IPS DF 19.7 (cell line): Measurements from ENCODE around the gene HRG.
"Not testable (repeated sequence)": the region's sequence is repeated elsewhere in the genome, so short reads cannot be mapped to it uniquely, and the experiment has no call there.

Experiments
- DNase-seq: peaks from one replicate; pipeline ENCODE4 v3.0.0-alpha.2; 2013; ENCODE audit warnings: low read depth, low spot score

Gene HRG

GRCh38 chr3:186680869-186681268, 15.1 kb downstream of the HRG start:
- no peak for DNase-seq

DNA sequence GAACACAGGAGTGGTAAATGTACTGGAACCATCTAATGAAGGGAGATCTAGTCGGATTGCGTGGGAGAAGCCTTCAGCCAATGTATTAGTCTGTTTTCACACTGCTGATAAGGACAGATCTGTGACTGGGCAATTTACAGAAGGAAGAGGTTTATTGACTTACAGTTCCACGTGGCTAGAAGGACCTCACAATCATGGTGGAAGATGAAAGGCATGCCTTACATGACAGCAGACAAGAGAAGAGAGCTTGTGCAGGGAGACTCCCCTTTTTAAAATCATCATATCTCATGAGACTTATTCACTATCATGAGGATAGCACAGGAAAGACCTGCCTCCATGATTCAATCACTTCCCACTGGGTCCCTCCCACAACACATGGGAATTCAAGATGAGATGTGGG, 17.0 kb downstream of the HRG start:
- no peak for DNase-seq

DNA sequence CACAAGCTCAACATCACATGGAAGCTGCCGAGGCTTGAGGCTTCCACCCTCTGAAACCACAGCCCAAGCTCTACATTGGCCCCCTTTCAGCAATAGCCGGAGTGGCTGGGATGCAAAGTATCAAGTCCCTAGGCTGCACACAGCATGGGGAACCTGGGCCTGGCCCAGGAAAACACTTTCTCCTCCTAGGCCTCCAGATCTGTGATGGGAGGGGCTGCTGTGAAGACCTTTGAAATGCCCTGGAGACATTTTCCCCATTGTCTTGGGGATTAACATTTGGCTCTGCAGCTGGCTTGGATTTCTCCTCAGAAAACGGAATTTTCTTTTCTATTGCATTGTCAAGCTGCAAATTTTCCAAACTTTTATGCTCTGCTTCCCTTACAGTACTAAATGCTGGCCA, 18.2 kb downstream of the HRG start:
- DNase-seq: no peak

GRCh38 chr3:186686475-186686874, 20.7 kb downstream of the HRG start:
- not testable (repeated sequence) for DNase-seq

GRCh38 chr3:186687120-186687651, 21.4 kb downstream of the HRG start:
- no peak for DNase-seq

DNA sequence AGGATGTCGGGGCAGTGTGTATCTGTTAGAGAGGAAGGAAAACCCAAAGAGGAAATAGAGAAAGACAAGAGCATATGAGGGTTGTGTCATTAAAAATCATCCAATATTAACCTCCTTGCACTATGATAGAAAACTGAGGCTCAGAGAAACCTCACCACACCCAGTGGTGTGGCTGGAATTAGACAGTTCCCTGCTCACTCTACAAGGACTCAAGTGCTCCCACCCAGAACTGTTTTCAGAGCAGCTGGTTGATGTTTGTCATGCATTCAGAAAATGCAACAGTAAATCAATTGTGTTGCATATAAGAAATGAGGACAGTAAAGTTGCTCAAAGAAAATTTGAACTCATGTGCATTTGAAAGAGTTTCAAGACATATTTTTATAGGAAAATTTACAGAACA, 24.5 kb downstream of the HRG start:
- not testable (repeated sequence) for DNase-seq

DNA sequence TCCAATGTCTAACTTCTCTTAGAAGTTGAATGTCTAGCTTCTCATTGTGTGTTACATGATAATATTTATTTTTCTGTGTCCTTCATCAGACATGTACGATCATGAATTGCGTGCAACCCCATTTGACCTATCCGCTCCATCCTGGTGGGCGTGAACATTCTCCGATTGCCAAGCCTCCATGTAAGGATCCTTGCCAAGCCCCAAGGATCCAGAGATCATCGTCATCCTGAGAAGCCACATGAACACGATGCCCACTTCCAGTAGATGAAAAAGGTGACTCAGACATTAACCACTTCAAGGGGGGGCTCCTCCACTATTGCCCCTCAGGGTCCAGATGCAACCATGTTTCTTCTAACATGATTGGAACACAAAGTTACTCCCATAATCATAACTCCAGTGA, 25.9 kb downstream of the HRG start:
- DNase-seq: no peak

DNA sequence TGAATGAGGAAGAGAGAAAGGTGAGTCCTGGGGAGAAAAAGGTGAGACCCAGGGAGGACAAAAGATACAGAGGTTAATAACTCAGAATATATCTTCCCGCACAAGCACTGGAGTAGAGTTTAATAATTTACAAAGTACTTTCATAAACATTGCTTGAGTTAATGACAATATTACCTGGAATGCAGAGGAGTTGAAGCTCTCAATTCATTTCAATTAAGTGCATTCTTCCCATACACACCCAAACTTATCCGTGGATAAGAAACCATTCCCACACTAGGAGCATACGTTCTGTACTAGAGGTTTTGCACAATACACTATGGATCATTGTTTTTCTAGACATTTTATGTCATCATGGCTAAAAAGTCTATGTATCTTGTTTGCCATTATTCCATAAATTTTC, 28.0 kb downstream of the HRG start:
- DNase-seq: no peak

DNA sequence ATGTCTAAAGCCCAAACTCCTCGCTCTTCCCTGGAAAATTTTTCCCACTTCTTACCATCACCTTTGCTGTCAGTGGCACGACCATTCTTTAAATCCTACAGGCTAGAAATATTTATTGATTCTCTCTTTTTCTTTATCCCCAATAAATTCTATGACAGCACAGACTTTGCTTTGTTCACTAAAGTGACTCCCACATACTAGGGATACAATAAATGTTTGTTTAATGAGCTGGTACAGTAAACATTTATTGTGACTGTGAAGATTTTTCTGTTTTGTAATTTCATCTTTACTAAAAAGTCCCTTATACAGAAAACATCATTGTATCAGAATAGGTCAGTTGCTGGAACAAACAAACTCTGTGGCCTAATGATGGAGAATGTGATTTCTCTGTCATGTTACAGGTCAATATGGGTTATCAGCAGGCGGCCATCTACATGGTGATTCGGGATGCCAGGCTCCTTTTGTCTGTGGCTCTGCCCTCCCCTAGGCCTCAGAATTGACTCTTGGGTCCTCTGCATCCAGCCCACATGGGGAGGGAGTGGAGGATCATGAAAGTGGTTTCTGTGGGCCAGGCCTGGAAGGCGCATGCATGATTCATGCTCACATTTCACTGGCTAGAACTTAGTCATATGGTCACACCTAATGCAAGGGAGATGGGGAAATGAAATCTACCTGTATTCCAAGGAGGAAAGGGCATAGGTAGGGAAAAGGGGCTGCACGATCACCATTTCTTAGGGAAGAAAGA, 28.6 kb downstream of the HRG start:
- DNase-seq: no peak

DNA sequence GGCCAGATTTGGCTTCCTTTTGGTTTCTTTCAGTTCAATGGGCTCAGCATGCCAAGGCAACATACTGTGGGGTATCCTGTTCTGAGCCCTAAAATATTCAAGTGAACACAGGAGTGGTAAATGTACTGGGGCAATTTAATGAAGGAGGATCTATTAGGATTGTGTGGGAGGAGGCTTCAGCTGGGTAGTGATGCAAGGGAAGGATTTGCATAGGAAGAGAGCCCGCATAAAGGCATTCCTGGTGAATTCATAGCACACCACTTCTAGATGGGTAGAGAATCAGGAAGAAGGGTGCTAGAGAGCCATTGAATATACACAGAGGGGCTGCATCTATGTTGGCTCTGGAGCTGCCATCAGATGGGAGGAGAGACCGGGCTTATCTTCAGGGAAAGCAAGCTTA, 30.7 kb downstream of the HRG start:
- no peak for DNase-seq

DNA sequence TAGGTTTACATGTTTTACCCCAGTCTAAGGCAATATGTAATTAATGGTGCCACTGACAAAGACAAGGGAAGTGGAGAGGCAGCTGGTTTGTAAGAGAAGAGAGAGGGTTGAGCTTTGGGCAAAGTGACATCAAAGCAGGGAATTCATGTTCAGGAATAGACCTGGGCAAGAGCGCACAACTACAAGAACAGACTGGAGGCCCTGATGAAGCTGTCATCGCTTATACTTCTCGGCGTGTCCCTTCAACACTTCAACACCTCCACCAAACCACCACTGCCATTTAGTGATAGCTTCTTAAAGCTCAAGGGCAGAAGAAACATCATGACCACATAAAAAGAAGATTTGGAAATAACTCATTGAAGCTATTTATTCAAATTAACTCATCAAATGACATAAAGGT, 31.7 kb downstream of the HRG start:
- DNase-seq: no peak

- DNase-seq: no peak
Measured at GRCh38 chr3:186700267-186700666, 34.5 kb downstream of the HRG start.

DNA sequence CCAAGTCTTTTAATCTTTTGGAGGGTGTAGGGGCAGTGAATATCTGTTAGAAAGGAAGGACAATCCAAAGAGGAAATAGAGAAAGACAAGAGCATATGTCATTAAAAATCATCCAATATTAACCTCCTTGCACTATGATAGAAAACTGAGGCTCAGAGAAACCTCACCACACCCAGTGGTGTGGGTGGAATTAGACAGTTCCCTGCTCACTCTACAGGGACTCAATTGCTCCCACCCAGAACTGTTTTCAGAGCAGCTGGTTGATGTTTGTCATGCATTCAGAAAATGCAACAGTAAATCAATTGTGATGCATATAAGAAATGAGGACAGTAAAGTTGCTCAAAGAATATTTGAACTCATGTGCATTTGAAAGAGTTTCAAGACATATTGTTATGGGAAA, 36.6 kb downstream of the HRG start:
- not testable (repeated sequence) for DNase-seq

DNA sequence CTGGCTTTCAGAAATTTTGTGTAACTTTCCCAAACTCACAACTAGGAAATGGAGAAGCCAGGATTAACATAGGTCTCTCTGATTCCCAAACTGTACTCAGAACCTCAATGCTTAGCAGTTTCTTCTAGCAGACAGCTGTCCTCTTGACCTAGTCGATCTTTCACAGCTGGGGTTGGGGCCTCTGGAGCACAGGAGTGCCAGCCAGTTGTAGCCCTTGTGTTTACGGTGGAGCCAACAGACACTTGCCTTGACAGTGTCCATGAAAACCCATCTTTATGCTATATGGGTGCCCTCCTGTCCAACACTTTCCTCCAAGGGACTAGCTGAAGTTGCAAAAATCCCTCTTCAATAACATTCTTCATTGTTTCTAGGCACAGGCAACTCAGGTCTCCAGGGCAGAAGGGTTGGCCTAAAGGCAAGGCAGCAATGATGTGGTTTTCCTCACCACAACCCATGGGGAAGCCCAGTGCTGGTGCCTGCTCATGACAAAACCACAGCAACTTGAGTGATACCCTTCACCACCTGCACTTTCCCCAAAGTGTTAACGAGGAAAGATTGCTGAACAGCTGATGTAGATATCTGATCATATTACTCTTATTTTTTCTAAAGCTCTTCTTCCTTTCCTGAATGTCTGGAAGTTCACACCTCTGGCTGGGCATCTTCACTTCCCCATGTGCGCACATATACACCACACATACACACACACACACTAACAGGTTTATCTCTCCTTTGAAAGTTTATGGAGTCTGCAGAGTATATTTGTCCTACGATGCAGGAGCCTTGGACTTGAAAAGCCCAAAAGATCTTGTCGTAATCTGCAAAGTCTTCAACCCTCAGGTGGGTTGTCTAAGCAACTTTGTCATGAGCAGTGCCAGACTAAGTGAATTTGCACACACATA, 40.3 kb downstream of the HRG start:
- no peak for DNase-seq

DNA sequence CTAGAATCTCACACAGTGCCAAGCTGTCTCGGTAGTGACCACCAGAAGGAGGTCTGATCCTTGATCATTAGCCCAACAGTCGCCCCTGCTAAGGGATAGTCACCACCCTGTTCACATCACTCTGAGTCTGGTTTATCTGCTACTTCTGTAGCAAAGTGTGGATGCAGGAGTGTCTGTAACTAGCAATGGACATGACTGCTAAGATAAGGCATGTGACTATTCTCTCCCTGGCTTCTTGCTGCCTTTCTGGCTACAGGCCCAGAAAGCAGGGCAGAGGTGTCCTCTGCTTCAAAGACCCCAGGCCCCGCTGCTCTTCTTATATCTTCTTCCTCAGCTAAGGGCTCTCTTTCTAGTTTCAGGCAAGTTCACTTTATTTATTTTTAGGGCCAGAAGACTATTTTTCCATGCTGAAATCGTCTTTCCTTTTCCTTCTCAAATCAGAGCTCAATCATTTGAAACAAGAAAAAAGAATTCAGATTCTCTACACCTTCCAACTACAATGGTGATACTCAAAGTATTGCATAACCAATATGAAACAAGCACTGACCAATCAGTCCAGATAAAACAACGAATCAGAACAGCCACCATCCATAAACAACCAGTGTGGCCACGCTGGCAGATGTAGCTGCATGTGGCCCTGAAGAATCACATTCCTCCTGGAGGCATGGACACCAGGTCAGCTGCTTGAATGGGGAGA, 43.3 kb downstream of the HRG start:
- no peak for DNase-seq

GRCh38 chr3:186710694-186711093, 44.9 kb downstream of the HRG start:
- not testable (repeated sequence) for DNase-seq

DNA sequence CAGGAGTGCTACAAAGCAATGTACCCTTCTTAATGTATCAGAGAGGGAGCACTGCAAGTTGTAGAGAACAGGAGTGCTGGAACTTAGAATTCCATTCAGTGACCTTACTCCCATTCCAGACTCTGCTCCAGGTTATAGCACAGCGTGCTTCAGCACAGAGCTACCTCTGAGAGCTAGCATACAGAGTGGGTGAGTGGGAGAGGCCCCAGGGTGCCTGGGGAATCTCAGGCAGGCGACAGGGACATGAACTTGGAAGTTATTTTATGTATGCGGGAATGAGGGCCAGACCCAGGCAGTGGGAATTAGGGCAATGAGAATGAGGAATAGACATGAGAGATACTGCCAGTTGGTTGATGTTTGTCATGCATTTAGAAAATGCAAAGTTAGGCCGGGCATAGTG, 47.7 kb downstream of the HRG start:
- DNase-seq: no peak

- DNase-seq: no peak
Measured at GRCh38 chr3:186717039-186717457, 51.2 kb downstream of the HRG start, which contains the start of gene KNG1. TSS of gene KNG1 (plus strand) at chr3:186717359. CDS start at chr3:186717543, 184 bp downstream.

DNA sequence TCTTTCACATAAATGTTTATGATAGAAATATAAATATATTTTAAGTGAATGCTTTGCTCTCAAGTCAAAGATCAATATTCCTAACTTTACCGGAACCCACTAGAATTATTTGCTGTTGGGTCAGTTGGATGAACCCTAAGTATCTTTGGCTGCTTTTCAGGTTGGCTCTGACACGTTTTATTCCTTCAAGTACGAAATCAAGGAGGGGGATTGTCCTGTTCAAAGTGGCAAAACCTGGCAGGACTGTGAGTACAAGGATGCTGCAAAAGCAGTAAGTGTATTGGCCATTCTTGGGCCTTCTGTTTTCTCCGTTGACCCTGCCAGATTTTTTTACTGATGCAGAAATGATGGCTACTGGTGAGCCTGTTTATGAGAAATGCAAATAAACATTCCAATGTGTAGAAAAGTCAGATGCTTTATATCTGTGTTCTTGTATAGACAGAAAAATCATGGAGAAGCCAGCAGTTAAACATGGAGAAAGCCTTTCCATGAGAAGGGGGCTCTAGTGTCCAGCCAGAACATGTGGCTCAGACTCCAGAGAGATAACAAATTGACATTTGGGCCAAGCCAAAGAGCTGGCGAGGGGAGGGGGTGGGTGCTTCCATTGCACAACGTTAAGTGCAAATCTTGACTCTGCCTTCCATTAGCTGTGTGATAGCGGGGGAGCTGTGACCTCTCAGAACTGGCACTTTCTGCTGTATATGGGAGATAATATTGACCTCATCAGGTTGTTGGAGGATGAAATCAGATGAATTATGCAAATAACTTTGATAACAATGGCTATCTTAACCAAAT, 54.3 kb downstream of the HRG start:
- no peak for DNase-seq

DNA sequence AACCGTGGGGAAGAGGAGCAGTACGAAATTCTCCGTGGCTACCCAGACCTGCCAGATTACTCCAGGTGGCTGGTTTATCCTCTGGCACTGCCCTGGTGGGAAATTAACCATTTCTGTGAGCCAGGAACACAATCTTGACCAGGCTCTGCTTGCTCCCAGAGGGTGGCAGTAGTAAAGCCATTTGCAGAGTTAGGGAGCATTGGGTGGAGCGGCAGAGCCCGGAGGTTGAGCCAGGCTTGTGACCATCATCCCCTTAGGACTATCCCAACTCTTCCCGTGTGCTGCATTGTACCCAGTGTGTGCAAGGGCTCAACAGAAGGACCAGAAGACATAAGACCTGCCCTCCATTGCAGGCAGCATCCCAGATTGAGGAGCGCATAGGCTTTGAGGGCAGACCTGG, 56.6 kb downstream of the HRG start:
- DNase-seq: peak; percentile 40

GRCh38 chr3:186724911-186725310, 59.1 kb downstream of the HRG start:
- DNase-seq: no peak
